OCI-LY7 (cell line): ENCODE data around the gene SRXN1.

Source experiments
- EZH2phosphoT487 ChIP-seq: fragments of 200-600 bp; sonication (generic); IDR thresholded peaks from 2 replicates; pipeline ENCODE4 v1.6.1; 2018; ENCODE audit warnings: low read depth, borderline replicate concordance, mild to moderate bottlenecking, mixed run types, antibody characterized with exemption, low read length, moderate library complexity, mixed read lengths
- TF ChIP-seq, protein P1 (sequence below): fragments of 200-600 bp; sonication (generic); conservative IDR thresholded peaks from 2 replicates; pipeline ENCODE4 v1.5.1; 2014; ENCODE audit warnings: mild to moderate bottlenecking, antibody characterized with exemption, low read length, moderate library complexity, mixed read lengths

DNA sequence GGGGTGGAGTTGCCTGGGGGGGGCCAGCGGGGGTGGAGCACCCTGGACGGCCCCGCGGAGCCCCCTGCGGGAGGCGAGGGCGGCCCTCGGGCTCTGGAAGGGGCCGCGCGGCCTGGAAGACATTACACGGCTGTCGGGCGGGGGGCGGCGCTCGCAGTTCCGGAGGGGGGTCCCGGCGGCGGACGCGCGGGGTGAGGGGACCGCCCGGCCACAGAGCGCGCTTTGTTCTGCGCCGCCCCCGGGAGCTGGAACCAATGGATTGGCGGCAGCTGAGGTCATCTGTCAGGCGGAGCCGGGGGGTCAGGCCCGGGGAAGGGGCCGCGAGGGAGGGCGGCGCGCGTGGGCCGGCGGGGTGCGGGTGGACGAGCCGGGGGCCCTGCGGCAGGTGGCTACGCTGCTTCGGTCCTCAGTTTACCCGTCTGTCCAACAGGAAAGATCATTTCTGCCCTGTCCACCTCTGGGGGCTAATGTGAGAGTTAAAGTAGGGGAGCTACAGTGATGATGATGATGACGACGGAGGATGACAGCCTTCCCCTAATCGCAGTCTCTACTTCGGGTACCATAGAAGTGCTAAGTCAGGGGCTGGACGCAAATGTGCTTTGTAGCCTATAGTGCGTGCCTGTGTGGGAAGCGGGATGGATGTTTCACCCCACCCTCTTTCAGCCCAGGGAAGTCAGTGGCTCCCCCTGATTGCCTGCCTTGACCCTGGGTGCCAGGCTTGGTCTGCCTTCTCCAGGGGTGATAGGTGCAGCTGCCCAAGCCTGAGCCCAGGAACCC, 10.4 kb downstream of the SRXN1 start:
- TF ChIP-seq, protein P1, sequence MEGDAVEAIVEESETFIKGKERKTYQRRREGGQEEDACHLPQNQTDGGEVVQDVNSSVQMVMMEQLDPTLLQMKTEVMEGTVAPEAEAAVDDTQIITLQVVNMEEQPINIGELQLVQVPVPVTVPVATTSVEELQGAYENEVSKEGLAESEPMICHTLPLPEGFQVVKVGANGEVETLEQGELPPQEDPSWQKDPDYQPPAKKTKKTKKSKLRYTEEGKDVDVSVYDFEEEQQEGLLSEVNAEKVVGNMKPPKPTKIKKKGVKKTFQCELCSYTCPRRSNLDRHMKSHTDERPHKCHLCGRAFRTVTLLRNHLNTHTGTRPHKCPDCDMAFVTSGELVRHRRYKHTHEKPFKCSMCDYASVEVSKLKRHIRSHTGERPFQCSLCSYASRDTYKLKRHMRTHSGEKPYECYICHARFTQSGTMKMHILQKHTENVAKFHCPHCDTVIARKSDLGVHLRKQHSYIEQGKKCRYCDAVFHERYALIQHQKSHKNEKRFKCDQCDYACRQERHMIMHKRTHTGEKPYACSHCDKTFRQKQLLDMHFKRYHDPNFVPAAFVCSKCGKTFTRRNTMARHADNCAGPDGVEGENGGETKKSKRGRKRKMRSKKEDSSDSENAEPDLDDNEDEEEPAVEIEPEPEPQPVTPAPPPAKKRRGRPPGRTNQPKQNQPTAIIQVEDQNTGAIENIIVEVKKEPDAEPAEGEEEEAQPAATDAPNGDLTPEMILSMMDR, result no peak
- TF ChIP-seq EZH2phosphoT487, result no peak
